Stomach smooth muscle (tissue), 2 donors: ENCODE measurements around the gene KIAA0319L.

Source experiments
- H3K27ac ChIP-seq: one replicate; pipeline ENCODE4 v1.7.0; 2013; ENCODE audit warnings: mild to moderate bottlenecking, low read length, inconsistent platforms
- H3K27me3 ChIP-seq, 2 donors: one replicate each; pipeline ENCODE4 v1.7.0; 2013; ENCODE audit warnings: low read length in 2 of 2; ENCODE audit not compliant: insufficient read depth in 2 of 2, control insufficient read depth in 1 of 2
- H3K36me3 ChIP-seq, 2 donors: one replicate each; pipeline ENCODE4 v1.7.0; 2013; ENCODE audit warnings: low read length in 2 of 2; ENCODE audit not compliant: control insufficient read depth in 2 of 2, insufficient read depth in 2 of 2
- H3K4me1 ChIP-seq: one replicate; pipeline ENCODE4 v1.7.0; 2013; ENCODE audit warnings: low read length; ENCODE audit not compliant: control insufficient read depth, insufficient read depth
- H3K4me3 ChIP-seq, 2 donors: one replicate each; pipeline ENCODE4 v1.7.0; 2013; ENCODE audit warnings: low read length in 2 of 2
- H3K9ac ChIP-seq, 2 donors: one replicate each; pipeline ENCODE4 v1.7.0; 2013; ENCODE audit warnings: low read length in 2 of 2, mild to moderate bottlenecking in 1 of 2
- H3K9me3 ChIP-seq, 2 donors: one replicate each; pipeline ENCODE4 v1.7.0; 2013; ENCODE audit warnings: low read length in 2 of 2; ENCODE audit not compliant: control insufficient read depth in 2 of 2
- donor health status: healthy.
- donor health status: Pancreatic carcinoma.

KIAA0319L gene

DNA sequence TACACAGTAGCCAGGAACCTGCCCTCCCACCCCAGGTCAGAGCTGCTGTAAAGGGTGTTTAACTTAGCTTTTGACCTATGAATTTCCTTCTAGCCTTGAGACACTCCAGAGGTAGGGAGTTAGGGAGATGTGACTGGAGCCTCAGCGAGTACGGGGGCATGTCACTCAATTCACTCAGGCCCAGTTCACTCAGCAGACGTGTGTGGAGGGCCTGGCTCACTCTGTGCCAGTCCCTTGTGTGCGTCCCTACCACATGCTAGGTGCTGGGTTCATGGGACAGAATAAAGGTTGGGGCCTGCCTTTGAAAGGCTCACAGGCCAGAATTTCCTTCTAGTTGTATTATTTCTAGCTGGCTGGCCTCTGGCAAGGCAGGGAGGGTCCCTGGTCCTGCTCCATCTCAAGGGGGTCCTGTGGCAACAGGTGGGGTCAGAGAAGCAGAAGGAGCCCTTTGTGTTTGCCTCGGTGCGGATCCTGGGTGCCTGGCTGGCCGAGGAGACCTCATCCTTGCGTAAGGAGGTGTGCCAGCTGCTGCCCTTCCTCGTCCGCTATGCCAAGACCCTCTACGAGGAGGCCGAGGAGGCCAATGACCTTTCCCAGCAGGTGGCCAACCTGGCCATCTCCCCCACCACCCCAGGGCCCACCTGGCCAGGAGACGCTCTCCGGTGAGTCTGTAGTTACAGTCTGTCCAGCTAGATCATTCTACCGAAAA is 4.9 kb upstream of the KIAA0319L start:
- Histone ChIP-seq H3K27ac (no peak overlapping the region), H3K4me1 (peaks cover 41% of the 10 kb centered on the region), H3K27me3 (no peaks in the 10 kb centered on the region), H3K4me3 (no peak overlapping the region), H3K9ac (peak overlapping the region in 1 of 2 donors; percentile 21), H3K36me3 (peaks cover 3 to 20% of the 10 kb centered on the region in 2 donors), H3K9me3 (no peaks in the 10 kb centered on the region)

DNA sequence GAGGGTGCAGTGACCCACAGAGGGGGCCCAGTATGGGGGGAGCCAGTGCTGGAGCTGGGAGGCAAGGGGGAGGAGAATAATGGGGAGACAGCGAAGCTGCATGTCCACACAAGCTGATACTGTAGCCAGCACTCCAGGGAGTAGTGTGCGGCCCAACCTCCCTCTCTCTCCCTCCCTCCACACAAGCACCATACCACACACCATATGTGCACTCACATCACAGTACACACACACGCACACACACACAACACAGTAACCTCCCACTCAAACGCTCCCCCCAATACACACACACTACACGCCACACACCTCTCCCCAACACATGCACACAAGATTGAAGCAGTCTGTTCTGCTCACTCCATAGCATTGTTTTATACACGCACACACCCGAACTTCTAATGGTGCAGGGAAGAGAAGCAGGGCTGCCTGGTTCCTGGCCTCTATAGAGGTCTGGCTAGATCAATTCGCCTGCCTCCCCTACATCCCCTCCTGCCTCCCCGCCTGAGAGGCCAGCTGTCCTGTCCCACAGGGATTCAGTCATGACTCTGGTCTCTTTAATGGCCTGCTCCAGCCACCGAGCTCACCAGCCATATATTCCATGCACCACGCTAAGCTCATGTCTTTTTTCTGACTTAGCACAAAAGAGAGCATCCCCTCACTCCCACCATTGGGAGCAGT is 4.2 kb upstream of the KIAA0319L start:
- H3K4me1 ChIP-seq, result peaks cover 46% of the 10 kb centered on the region

DNA sequence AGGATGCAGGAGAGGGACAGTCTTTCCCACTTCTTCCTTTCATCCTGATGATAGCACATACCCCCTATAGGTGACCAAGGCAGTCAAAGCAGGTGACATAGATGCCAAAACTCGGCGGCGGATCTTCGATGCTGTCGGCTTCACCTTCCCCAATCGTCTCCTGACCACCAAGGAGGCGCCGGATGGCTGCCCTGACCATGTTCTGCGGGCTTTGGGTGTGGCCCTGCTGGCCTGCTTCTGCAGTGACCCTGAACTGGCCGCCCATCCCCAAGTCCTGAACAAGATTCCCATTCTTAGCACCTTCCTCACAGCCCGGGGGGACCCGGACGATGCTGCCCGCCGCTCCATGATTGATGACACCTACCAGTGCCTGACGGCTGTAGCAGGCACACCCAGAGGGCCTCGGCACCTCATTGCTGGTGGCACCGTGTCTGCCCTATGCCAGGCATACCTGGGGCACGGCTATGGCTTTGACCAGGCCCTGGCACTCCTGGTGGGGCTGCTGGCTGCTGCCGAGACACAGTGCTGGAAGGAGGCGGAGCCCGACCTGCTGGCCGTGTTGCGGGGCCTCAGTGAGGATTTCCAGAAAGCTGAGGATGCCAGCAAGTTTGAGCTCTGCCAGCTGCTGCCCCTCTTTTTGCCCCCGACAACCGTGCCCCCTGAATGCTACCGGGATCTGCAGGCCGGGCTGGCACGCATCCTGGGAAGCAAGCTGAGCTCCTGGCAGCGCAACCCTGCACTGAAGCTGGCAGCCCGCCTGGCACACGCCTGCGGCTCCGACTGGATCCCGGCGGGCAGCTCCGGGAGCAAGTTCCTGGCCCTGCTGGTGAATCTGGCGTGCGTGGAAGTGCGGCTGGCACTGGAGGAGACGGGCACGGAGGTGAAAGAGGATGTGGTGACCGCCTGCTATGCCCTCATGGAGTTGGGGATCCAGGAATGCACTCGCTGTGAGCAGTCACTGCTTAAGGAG is 3.3 kb upstream of the KIAA0319L start:
- Histone ChIP-seq H3K9me3 (no peaks in the 10 kb centered on the region), H3K9ac (peak overlapping the region; percentile 52 to 64), H3K4me3 (peak overlapping the region; percentile 21 to 55), H3K4me1 (peaks cover 54% of the 10 kb centered on the region), H3K27ac (peak overlapping the region; percentile 89), H3K27me3 (no peaks in the 10 kb centered on the region), H3K36me3 (peaks cover 3 to 14% of the 10 kb centered on the region in 2 donors)

More for the DNA sequence above, 4.2 kb upstream of the KIAA0319L start:
- H3K27ac ChIP-seq, result peak overlapping the region; percentile 89
- H3K4me3 ChIP-seq, result peak overlapping the region in 1 of 2 donors; percentile 55
- no peaks in the 10 kb centered on the region for H3K27me3 ChIP-seq
- H3K36me3 ChIP-seq, result peaks cover 3 to 17% of the 10 kb centered on the region in 2 donors
- H3K9ac ChIP-seq, result peak overlapping the region; percentile 52 to 64
- no peaks in the 10 kb centered on the region for H3K9me3 ChIP-seq

DNA sequence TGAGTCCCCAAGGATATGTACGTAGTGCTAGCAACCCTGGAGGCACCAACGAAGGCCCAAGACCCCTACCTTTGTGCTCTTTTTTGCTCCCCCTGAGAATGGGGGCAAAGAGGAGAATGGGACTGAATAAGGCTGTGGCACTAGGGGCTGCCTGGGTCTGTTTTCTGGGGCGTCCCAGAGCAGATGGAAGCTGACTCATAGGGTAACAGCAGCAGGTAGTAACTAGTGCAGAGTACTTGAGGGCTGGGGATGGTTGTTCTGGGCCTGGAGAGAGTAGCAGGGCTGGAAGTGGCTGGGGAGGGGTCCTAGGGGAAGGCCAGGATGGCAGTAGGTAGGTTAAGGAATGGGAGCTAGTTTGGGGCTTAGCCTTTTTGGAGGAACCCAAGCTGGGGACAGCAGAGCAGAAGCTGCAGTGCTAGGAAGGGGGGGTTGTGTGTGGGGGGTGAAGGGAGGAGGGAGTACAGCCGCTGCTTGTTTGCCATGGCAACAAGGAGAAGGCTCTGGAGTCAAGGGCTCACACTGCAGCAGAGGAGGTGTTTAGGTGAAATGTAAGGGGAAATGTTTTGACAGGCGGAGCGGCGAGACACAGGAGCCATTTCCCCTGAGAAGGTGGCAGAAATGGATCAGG is 2.2 kb upstream of the KIAA0319L start:
- H3K4me1 ChIP-seq, result peaks cover 62% of the 10 kb centered on the region
- no peaks in the 10 kb centered on the region for H3K27me3 ChIP-seq
- no peak overlapping the region for H3K9ac ChIP-seq
- no peaks in the 10 kb centered on the region for H3K9me3 ChIP-seq
- no peak overlapping the region for H3K4me3 ChIP-seq
- H3K36me3 ChIP-seq, result peaks cover 0 to 14% of the 10 kb centered on the region in 2 donors
- peak overlapping the region; percentile 89 for H3K27ac ChIP-seq

DNA sequence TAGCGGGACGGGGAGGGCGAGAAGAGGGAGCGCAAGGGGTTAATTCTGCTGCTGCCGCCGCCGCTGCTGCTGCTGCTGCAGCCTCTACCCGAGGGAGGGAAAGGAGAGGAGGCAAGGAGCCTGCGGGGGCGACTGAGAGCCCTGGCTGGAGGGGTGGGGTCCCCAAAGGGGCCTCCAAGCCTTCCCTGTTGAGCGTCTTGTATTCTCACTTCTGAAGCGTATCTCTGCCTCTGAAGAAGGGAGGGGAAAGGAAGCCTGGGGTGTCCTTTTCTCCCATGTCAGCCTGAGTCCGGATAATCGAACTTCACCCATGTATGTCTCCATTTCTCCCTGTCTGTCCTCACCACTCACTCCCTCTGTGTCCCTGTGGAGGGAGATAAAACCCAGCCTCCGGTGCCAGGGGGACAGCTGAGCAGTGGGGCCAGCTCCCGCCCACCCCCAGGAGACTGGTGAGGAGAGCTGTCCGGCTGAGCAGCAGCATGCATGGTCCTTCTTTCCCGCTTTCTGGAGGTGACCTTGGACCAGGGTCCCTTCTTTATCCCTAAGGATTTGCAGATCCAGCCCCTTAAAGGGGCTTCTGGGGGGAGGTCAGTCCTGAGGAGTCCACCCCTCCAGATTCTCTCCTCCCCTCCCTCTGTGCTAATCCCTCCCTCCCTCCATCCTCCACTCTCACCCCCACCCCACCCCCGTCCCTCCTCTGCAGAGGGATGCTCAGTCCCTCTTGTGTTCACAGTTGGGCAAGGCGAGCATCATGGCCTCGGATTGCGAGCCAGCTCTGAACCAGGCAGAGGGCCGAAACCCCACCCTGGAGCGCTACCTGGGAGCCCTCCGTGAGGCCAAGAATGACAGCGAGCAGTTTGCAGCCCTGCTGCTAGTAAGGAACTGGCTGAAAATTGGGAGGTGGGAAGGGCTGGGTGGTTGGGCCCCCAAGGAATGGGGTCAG is 1.4 kb upstream of the KIAA0319L start:
- H3K4me3 ChIP-seq, result peak overlapping the region; percentile 86 to 96
- H3K27me3 ChIP-seq, result no peaks in the 10 kb centered on the region
- peaks cover 61% of the 10 kb centered on the region for H3K4me1 ChIP-seq
- H3K9me3 ChIP-seq, result no peaks in the 10 kb centered on the region
- H3K27ac ChIP-seq, result peak overlapping the region; percentile 89
- H3K36me3 ChIP-seq, result peaks cover 2 to 7% of the 10 kb centered on the region in 2 donors
- peak overlapping the region; percentile 80 to 89 for H3K9ac ChIP-seq

DNA sequence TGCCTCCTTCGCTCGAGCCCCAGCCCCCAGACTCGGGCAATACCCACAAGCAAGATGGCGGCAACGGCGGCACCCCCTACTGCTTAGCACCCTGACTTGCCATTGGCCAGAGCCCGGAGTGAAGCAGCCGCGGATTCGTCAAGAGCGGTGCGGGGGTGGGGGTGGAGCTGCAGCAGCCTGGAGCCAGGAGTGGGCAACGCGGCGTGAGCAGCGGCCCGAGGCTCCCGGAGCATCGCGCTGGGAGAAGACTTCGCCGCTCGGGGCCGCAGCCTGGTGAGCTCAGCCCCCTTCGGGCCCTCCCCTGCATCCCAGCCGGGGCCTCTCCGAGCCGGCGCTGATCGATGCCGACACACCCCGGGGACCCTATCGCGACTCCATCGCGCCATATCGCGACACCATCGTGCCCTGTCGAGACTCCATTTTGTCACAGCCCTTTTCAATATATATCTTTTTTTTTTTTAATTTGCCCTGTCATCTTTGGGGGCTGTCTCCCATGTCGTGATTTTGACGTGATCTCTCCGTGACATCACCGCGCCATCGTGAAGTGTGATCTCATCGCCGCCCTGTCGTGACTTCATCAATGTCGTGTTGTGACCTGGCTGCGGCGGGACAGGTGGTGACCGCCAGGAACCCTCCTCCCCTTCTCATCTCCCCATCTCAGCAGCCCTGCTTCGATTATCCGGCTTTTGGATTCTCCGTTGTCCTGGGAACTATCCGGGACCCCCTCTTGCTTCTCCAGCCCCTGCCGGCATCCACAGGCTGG is 589 bp upstream of the KIAA0319L start, which contains the start of gene NCDN:
Gene NCDN, plus strand, starts transcription at position 189 of the 763 bp plus-strand sequence. Its CDS starts 392 bp downstream, at position 581.
- Histone ChIP-seq H3K9ac (peak within 1 kb of the TSS; percentile 84 to 89), H3K9me3 (no peaks in the 10 kb centered on the region), H3K4me1 (peaks cover 61% of the 10 kb centered on the region), H3K4me3 (peak within 1 kb of the TSS; percentile 86 to 96), H3K27me3 (no peaks in the 10 kb centered on the region), H3K36me3 (peaks cover 2 to 7% of the 10 kb centered on the region in 2 donors), H3K27ac (peak within 1 kb of the TSS; percentile 89)

DNA sequence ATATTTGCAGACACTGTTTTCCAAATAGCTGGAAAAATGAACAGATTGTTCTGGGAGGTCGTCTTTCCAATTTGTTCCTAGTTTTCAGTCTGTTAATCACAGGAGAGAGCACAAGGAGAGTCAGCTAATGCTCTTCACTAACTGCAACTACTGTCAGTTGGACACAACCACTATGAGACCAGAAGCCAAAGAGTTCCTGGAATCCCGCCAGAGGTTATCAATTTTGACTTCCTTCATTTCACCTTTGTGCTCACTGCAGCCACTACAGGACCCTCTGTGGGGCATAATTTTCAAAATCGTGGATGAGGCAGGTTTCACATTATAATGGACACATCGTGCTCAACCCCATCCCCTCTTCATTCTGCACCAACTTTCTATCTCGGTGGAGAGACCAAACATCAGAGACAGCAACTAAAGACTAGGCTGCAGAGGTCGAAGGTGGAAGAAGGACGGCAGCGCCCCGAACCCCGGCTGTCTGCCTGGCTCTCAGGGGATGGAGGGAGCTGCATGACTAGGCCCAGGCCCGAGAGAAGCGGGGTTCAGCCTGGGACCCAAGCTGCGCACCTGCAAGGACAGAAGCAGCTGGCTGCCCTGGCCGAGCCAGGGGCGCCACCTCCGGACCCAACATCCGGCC is 602 bp downstream of the KIAA0319L start:
- H3K36me3 ChIP-seq, result peaks cover 9 to 11% of the 10 kb centered on the region in 2 donors
- H3K9me3 ChIP-seq, result no peaks in the 10 kb centered on the region
- peak overlapping the region; percentile 86 to 96 for H3K4me3 ChIP-seq
- H3K9ac ChIP-seq, result peak overlapping the region; percentile 84 to 89
- peaks cover 57% of the 10 kb centered on the region for H3K4me1 ChIP-seq
- H3K27ac ChIP-seq, result peak overlapping the region; percentile 89
- H3K27me3 ChIP-seq, result no peaks in the 10 kb centered on the region

DNA sequence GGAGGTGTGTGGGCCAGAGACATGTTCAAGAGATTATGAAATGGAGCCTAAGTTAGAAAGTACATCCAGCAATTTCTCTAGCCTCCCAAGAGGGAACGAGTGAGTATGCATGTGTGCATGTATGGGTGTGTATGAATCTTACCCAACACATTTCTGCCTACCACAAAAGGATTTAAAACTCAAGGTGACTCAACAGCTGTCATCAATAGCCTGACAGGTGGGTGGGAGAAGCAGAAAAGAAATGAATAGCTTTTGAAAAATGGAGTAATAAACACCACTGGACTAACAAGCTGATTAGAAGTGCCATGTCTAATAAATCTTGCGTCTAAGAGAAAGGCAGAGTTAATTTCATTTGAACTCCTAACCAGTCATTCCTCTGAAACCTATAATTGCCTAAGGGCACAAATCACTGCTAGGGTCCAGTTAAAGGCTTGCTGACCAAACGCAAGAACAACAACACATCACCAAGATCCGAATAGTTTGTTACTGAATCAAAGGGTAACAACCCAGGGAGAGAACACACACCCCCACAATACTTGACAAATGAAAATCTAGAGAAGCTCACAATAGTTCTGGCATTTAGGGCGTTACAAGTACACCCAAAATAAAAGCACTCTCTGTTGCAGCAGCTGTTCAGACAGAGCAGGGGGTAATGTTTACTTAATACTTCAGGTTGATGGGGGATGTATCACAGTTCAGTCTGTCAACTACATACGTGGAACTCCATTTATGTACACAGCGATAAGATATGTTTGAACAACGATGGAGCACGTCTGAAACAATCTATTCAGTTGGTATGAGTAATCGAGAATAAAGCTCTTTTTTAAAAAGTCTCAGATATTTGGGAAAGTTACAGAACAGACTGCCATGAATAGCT is 1.4 kb downstream of the KIAA0319L start:
- Histone ChIP-seq H3K4me3 (peak overlapping the region in 1 of 2 donors; percentile 86), H3K9ac (peak overlapping the region in 1 of 2 donors; percentile 89), H3K36me3 (peaks cover 10 to 11% of the 10 kb centered on the region in 2 donors), H3K27me3 (no peaks in the 10 kb centered on the region), H3K27ac (no peak overlapping the region), H3K4me1 (peaks cover 49% of the 10 kb centered on the region), H3K9me3 (no peaks in the 10 kb centered on the region)
